Measurements from ENCODE around the gene CIDEB. TPM values are rescaled to one million over a fixed set of nuclear protein-coding genes. Genes with fewer than 3 reads are reported as not detected.

The CIDEB gene
- total and polyA plus RNA-seq, 2 of the 13 experiments (the other 11 are each of a cell fraction or from before 2014, with no cell fraction given) = 35.8 to 110 TPM

GRCh38 chr14:24297190-24297964 is 10.4 kb downstream of the CIDEB start (continued):
- TF ChIP-seq PAXIP1 (CRISPR knock-in tag; conservative IDR thresholded peaks at IDR 0.05) (no peak), FOXK1 (CRISPR knock-in tag; IDR thresholded peaks at IDR 0.05; ENCODE audit: borderline replicate concordance, low read depth) (peak; percentile 54; the same call in 1 of the 2 replicates), TAF15 (IDR thresholded peaks at IDR 0.05; ENCODE audit: low read depth, low read length, poor library complexity, severe bottlenecking) (no peak), NCOA2 (CRISPR knock-in tag; IDR thresholded peaks at IDR 0.05) (peak; percentile 33; the same call in 1 of the 2 replicates), CAMTA2 (CRISPR knock-in tag; IDR thresholded peaks at IDR 0.05; ENCODE audit: borderline replicate concordance) (no peak), ATF3 (CRISPR knock-in tag; IDR thresholded peaks at IDR 0.05) (no peak), ZBTB37 (CRISPR knock-in tag; IDR thresholded peaks at IDR 0.05) (no peak), CBX2 (IDR thresholded peaks at IDR 0.05; ENCODE audit: low read depth, low read length) (no peak), CBX2 (CRISPR knock-in tag; IDR thresholded peaks at IDR 0.05; ENCODE audit: low read depth) (no peak), ARID2 (CRISPR knock-in tag; IDR thresholded peaks at IDR 0.05; ENCODE audit: borderline replicate concordance) (no peak), MZF1 (CRISPR knock-in tag; IDR thresholded peaks at IDR 0.05; ENCODE audit: borderline replicate concordance) (no peak), GATAD2A (CRISPR knock-in tag; IDR thresholded peaks at IDR 0.05) (peak; percentile 63), SIN3B (IDR thresholded peaks at IDR 0.05; ENCODE audit: low read length) (no peak), SNAPC4 (CRISPR knock-in tag; IDR thresholded peaks at IDR 0.05) (no peak)

Data from HepG2 (cell line).